ENCODE data around the gene PCDHGC5.

DNA sequence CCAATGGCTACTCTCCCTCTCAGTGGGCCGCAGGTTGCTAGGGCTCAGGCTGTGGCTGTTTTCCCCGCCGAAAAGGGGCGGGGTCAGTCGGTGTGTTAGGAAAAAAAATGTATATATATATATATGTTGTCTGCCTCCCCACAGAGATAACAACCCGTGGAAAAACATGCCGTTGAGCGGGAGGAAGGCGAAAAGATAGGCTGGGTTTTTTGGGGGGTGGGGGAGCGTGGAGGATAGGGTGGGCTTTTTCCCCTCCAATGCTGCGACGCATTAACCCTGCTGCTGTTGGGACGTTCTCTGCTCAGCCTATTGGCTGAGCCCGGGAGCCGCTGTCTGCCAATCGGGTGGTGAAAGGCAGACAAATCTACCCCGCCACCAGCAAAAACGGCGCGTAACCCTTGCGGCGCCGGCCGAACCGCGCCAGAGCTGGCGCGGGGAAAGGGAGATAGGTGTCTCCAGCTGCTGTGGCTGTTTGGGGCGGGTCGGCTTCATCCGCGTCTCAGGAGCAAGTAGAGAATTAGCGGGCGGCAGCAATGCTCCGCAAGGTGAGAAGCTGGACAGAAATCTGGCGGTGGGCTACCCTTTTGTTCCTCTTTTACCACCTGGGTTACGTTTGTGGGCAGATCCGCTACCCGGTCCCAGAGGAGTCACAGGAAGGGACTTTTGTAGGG lies 4.1 kb upstream of the PCDHGC5 start, which contains the start of gene PCDHGC4:
- TF ChIP-seq, protein P1, sequence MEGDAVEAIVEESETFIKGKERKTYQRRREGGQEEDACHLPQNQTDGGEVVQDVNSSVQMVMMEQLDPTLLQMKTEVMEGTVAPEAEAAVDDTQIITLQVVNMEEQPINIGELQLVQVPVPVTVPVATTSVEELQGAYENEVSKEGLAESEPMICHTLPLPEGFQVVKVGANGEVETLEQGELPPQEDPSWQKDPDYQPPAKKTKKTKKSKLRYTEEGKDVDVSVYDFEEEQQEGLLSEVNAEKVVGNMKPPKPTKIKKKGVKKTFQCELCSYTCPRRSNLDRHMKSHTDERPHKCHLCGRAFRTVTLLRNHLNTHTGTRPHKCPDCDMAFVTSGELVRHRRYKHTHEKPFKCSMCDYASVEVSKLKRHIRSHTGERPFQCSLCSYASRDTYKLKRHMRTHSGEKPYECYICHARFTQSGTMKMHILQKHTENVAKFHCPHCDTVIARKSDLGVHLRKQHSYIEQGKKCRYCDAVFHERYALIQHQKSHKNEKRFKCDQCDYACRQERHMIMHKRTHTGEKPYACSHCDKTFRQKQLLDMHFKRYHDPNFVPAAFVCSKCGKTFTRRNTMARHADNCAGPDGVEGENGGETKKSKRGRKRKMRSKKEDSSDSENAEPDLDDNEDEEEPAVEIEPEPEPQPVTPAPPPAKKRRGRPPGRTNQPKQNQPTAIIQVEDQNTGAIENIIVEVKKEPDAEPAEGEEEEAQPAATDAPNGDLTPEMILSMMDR (IDR thresholded peaks at IDR 0.05) = no peak
- TF ChIP-seq POLR2A (IDR thresholded peaks at IDR 0.05) (no peak), EP300 (IDR thresholded peaks at IDR 0.05) (no peak)
